ENCODE measurements around the gene SSTR4.
"Not testable (repeated sequence)": the region's sequence is repeated elsewhere in the genome, so short reads cannot be mapped to it uniquely, and the experiment has no call there.

Gene SSTR4

GRCh38 chr20:23018941-23019340 is 16.2 kb upstream of the SSTR4 start:
- DNase-seq (ENCODE audit: low spot score), result no peak

GRCh38 chr20:23019403-23019802 is 15.7 kb upstream of the SSTR4 start:
- DNase-seq (ENCODE audit: low spot score), result no peak

GRCh38 chr20:23020230-23021018 is 14.7 kb upstream of the SSTR4 start:
- DNase-seq (ENCODE audit: low spot score), result no peak

- DNase-seq (ENCODE audit: low spot score), result no peak
These were observed 13.6 kb upstream of the SSTR4 start for GRCh38 chr20:23021541-23021940.

GRCh38 chr20:23021951-23022350 is 13.2 kb upstream of the SSTR4 start:
- DNase-seq (ENCODE audit: low spot score), result no peak

- no peak for DNase-seq (ENCODE audit: low spot score)
These were observed 12.3 kb upstream of the SSTR4 start for GRCh38 chr20:23022849-23023248.

- no peak for DNase-seq (ENCODE audit: low spot score)
These were observed 11.4 kb upstream of the SSTR4 start for GRCh38 chr20:23023621-23024177.

GRCh38 chr20:23024701-23025100 is 10.4 kb upstream of the SSTR4 start:
- DNase-seq (ENCODE audit: low spot score), result no peak

GRCh38 chr20:23025503-23025902 is 9.6 kb upstream of the SSTR4 start:
- DNase-seq (ENCODE audit: low spot score), result not testable (repeated sequence)

- DNase-seq (ENCODE audit: low spot score), result no peak
These were observed 7.4 kb upstream of the SSTR4 start for GRCh38 chr20:23027721-23028120.

- no peak for DNase-seq (ENCODE audit: low spot score)
These were observed 6.7 kb upstream of the SSTR4 start for GRCh38 chr20:23028392-23028791.

- DNase-seq (ENCODE audit: low spot score), result no peak
These were observed 5.8 kb upstream of the SSTR4 start for GRCh38 chr20:23029324-23029723.

GRCh38 chr20:23031346-23031745 is 3.8 kb upstream of the SSTR4 start:
- DNase-seq (ENCODE audit: low spot score), result no peak

- no peak for DNase-seq (ENCODE audit: low spot score)
These were observed 2.9 kb upstream of the SSTR4 start for GRCh38 chr20:23032056-23032749.

GRCh38 chr20:23032750-23033078 is 2.4 kb upstream of the SSTR4 start:
- DNase-seq (ENCODE audit: low spot score), result no peak

- no peak for DNase-seq (ENCODE audit: low spot score)
These were observed 1.2 kb upstream of the SSTR4 start for GRCh38 chr20:23033918-23034317.

GRCh38 chr20:23035731-23036130 is 619 bp downstream of the SSTR4 start:
- no peak for DNase-seq (ENCODE audit: low spot score)

- DNase-seq (ENCODE audit: low spot score), result no peak
These were observed 1.3 kb downstream of the SSTR4 start for GRCh38 chr20:23036371-23036770.

GRCh38 chr20:23037017-23037481 is 1.9 kb downstream of the SSTR4 start:
- no peak for DNase-seq (ENCODE audit: low spot score)

GRCh38 chr20:23039136-23039875 is 4.2 kb downstream of the SSTR4 start:
- DNase-seq (ENCODE audit: low spot score), result no peak

- no peak for DNase-seq (ENCODE audit: low spot score)
These were observed 4.9 kb downstream of the SSTR4 start for GRCh38 chr20:23039885-23040508.

- DNase-seq (ENCODE audit: low spot score), result no peak
These were observed 7.2 kb downstream of the SSTR4 start for GRCh38 chr20:23042270-23042669.

Measured in hepatic stellate cell (primary cell).